HG02678 (cell line): ENCODE results near the gene SLC2A14.
"Not testable (repeated sequence)": the region's sequence is repeated elsewhere in the genome, so short reads cannot be mapped to it uniquely, and the experiment has no call there.

Experiments
- ATAC-seq: cut with Tn5 transposase; IDR thresholded peaks from one replicate; pipeline ENCODE4 v1.9.1; 2021; ENCODE audit warnings: mild to moderate bottlenecking, moderate library complexity; ENCODE audit not compliant: unreplicated experiment

SLC2A14 gene

DNA sequence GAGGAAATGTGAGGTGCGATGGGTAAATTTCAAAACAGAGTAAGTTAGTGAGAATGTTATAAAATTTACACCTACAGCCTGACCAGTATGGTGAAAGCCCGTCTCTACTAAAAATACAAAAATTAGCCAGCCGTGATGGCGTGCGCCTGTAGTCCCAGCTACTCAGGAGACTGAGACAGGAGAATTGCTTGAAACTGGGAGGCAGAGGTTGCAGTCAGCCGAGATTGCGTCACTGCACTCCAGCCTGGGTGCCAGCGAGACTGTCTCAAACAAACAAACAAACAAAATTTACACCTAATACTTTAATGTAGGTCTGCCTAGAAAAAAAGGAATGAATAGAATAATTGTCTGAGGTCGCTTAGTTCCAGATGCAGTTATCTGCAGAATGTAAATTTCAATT, 37.6 kb downstream of the SLC2A14 start:
- ATAC-seq, result no peak

GRCh38 chr12:7834701-7835100, 38.0 kb downstream of the SLC2A14 start:
- ATAC-seq, result no peak

- ATAC-seq, result no peak
Observed at GRCh38 chr12:7833831-7834230, 38.9 kb downstream of the SLC2A14 start.

GRCh38 chr12:7833201-7833600, 39.5 kb downstream of the SLC2A14 start:
- ATAC-seq, result not testable (repeated sequence)

DNA sequence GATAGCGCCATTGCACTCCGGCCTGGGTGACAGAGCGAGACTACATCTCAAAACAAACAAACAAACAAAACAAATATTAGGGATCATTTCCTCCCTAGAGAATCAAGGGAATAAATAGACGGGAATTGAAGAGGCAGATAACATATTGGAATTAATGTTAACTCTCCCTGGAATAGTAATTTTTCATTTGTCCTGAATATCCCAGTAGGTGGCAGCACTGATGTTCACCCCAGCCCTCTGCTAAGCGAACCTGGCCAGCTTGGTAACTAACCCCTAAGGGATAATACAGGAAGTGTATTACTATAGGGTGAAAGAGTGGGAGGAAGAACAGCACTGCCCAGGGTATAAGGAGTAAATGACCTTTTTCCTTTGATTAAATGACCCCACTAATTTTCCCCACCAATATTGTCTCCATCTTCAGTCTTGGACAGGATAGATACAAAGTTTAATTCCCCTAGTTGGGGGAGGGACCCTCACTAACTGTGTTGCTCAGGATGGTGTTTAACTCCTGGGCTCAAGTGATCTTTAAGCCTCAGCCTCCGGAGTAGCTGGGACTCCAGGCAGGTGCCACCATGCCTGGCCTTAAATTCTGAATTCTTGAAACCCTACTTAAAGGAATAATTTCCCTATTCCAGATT, 40.5 kb downstream of the SLC2A14 start:
- ATAC-seq, result no peak

DNA sequence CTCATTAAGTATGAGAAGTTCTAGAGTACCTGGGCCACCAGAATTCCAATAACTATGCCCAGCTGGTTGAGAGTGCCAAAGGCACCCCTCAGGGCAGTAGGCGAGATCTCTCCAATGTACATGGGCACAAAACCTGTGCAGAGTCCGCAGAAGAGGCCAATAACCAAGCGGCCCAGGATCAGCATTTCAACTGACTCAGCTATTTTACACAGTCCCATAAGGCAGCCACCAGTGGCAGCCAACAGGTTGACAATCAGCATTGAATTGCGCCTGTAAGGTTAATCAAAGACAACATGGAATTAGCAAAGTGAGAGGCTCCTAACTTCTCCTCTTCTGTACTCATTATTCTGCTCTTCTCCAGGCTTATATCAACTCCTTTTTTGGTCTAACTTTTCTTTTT, 43.0 kb downstream of the SLC2A14 start:
- not testable (repeated sequence) for ATAC-seq

DNA sequence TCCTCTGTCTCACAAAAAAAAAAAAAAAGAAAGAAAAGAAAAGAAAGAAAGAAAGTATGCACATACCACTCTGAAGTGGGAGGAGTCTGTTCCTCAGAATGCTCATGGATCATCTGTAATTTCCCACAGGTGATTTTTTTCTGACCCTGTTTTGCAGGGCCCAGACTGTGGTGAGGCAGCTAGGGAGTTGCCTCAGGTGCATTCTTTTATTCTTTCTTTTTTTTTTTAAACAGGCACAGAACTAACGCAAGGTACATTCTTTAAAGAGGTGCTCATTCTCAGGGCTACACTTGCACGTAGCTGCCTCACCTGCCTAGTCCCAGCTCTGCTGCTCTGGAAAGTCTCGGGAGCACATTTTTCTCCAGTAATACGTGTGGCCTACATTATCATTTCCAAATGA, 47.0 kb downstream of the SLC2A14 start:
- ATAC-seq, result not testable (repeated sequence)

- ATAC-seq, result no peak
Observed at GRCh38 chr12:7806863-7807487, 65.7 kb downstream of the SLC2A14 start.

GRCh38 chr12:7806319-7806718, 66.4 kb downstream of the SLC2A14 start:
- ATAC-seq, result not testable (repeated sequence)

- ATAC-seq, result no peak
Observed at GRCh38 chr12:7801460-7801859, 71.3 kb downstream of the SLC2A14 start.

GRCh38 chr12:7798750-7799308, 73.9 kb downstream of the SLC2A14 start:
- not testable (repeated sequence) for ATAC-seq

DNA sequence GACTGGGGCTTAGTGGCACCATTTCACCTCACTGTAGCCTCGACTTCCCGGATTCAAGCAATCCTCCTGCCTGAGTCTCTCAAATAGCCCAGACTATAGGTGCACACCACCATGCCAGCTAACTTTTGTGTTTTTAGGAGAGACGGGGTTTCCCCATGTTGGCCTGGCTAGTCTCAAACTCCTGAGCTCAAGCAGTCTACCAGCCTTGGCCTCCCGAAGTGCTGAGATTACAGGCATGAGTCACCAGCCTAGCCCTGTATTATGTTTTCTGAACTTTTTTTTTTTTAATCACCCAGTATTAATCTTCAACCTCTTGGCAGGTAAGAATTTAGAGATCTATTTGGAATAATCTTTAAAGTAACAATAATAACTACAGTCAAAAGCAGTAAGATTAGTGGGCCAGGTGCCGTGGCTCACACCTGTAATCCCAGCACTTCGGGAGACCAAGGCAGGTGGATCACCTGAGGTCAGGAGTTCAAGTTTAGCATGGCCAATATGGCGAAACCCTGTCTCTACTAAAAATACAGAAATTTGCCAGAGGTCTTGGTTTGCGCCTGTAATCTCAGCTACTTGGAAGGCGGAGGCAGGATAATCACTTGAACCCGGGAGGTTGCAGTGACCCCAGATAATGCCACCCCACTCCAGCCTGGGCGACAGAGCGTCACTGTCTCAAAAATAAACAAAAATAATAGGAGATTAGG, 74.9 kb downstream of the SLC2A14 start:
- no peak for ATAC-seq

GRCh38 chr12:7797269-7797668, 75.4 kb downstream of the SLC2A14 start:
- ATAC-seq, result not testable (repeated sequence)

DNA sequence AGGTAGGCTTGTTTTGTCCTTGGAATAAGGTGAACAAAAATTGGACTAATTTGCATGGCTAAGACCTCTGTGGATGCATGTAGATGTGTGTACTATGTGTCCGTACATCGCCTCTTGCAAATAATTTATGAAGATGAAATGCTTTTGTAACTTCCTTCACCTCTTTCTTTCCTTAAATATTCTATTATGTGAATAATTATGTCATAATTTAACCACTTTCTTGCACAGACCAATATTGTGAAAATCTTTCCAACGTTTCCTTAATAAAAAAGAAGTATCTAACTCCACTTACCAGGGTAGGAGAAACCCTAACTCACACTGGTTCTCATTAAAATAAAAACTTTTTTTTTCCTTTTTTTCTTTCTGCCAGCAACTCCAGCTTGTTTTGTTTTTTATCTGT, 79.5 kb downstream of the SLC2A14 start:
- no peak for ATAC-seq

- not testable (repeated sequence) for ATAC-seq
Observed at GRCh38 chr12:7788884-7789528, 83.7 kb downstream of the SLC2A14 start, which contains the start of gene NANOG. Gene NANOG, plus strand, starts transcription at chr12:7789402. Its CDS starts 213 bp downstream, at chr12:7789615.

GRCh38 chr12:7788294-7788660, 84.4 kb downstream of the SLC2A14 start:
- no peak for ATAC-seq

DNA sequence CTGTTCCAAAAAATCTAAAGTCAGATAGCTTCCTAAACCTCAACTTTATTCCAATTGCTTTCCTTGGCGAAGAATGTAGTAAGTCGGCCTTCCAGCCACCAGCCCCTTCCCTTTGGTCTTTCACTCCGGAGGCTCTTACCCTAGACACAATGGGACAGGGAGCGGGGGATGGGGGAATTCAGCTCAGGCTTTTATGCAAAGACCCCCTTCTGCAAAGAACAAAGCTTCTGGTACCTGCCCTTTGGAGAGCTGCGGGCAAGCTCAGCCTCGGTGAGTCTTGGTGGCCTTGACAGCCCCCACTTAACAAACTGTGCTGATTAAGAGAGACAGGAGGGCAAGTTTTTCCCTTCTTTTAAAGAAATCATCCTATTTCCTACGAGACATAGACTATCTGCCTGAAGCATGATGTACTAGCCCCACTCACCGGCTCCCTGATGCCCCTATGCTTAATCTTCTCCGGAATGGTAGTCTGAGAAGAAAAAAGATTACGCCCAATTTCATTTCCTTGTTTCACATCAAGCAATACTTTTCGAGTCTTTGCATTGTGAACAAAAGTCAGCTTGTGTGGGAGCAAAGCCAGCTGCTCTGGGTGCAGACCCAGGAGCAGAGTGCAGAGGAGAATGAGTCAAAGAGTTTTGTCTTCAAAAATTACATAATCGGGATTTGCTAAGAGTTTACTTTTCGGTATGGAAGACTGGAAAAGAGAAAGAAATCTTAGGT, 85.0 kb downstream of the SLC2A14 start:
- no peak for ATAC-seq

DNA sequence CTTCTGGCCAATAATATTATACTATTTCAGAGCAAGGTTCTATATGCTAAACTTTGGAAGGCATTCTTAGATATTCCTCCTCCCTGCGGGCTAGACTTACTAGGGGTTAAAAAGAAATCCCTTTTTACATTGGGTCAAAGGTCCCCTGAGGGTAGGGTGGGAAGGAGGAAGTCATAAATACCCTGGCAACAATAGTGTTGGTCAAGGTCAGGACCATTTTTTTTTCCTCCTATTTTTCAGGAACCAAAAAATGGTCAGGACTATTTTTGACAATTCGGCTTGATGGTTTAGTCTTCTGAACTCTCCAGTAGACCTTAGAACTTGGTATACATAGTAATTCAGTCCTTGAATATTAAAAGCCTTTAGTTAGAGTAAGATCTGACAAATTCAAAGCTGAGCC, 88.0 kb downstream of the SLC2A14 start:
- no peak for ATAC-seq

- ATAC-seq, result not testable (repeated sequence)
Observed at GRCh38 chr12:7783433-7783832, 89.3 kb downstream of the SLC2A14 start.

DNA sequence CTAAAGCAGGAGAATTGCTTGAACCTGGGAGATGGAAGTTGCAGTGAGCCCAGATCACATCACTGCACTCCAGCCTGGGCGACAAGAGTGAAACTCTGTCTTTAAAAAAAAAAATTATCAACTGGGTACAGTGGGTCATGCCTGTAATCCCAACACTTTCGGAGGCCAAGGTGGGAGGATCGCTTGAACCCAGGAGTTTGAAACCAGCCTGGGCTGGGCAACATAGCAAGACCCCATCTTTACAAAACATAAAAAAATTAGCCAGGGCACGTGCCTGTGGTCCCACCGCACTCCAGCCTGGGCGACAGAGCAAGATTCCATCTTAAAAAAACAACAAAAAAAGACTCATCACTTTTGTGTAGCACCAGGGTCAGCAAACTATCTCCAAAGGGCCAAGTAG, 90.7 kb downstream of the SLC2A14 start:
- no peak for ATAC-seq

GRCh38 chr12:7781274-7781673, 91.4 kb downstream of the SLC2A14 start:
- ATAC-seq, result no peak
